NB4 (cell line): ENCODE results near the gene DNAI2.

Experiments used
- POLR2A ChIP-seq: IDR thresholded peaks from 2 replicates; pipeline ENCODE4 v1.6.1; 2011; ENCODE audit warnings: mild to moderate bottlenecking; ENCODE audit not compliant: insufficient read length; ENCODE audit errors: extremely low read depth
- TF ChIP-seq, protein P1 (sequence below): IDR thresholded peaks from one replicate; pipeline ENCODE4 v1.5.1; 2012; ENCODE audit warnings: low read depth, low read length

DNA sequence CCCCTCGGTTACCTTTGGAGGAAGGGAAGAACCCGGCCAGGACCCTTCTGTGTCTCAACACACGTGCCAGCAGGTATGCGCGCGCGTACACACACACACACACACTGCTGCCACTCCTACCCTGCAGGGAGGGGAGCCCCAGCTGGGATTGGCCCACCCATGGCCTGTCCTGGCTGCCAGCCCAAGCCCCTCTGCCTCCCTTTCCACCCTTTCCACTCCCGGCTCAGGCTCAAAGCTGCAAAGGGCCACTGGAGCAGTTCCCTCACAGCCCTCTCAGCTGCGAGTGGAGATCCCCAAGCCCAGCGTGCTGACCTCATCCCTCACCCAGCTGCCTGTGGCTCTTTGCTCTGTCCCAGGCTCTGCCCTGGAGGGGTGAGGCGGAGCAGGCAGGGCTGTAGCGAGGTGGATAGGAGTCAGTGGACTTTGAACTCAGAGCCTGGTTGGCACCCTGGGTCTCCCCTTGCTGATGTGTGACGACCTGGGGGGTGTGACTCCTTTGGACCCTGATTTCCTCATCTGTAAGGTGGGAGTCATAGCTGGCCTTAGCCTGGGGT is 66.5 kb downstream of the DNAI2 start:
- TF ChIP-seq, protein P1, sequence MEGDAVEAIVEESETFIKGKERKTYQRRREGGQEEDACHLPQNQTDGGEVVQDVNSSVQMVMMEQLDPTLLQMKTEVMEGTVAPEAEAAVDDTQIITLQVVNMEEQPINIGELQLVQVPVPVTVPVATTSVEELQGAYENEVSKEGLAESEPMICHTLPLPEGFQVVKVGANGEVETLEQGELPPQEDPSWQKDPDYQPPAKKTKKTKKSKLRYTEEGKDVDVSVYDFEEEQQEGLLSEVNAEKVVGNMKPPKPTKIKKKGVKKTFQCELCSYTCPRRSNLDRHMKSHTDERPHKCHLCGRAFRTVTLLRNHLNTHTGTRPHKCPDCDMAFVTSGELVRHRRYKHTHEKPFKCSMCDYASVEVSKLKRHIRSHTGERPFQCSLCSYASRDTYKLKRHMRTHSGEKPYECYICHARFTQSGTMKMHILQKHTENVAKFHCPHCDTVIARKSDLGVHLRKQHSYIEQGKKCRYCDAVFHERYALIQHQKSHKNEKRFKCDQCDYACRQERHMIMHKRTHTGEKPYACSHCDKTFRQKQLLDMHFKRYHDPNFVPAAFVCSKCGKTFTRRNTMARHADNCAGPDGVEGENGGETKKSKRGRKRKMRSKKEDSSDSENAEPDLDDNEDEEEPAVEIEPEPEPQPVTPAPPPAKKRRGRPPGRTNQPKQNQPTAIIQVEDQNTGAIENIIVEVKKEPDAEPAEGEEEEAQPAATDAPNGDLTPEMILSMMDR: no peak
- TF ChIP-seq POLR2A: no peak
